Raji (cell line): ENCODE results near the gene COX4I1.

Experiments used
- POLR2A ChIP-seq: IDR thresholded peaks from 2 replicates; pipeline ENCODE4 v1.6.1; 2011; ENCODE audit warnings: low read depth, low read length, control low read depth; ENCODE audit not compliant: insufficient read depth

Gene COX4I1

DNA sequence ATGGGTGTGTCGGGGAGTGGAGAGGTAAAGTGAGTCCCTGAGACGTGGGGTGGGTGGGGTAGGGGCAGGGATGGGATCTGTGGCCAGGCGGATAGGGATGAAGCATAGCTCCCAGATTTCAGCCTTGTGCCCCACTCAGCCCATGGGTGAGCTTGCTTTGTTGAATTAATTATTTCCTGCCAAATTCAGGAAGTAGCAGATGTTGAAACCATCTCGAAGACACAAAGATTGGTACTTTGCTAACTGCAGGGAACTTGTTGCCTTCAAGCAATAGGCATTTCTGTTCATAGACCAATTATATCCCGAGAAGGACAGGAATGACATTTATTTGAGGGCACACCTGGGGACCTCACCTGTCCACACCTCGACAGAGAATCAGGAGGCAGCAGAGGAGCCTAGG is 37.6 kb upstream of the COX4I1 start:
- TF ChIP-seq POLR2A, result no peak

GRCh38 chr16:85762970-85763369 is 36.5 kb upstream of the COX4I1 start:
- no peak for TF ChIP-seq POLR2A

GRCh38 chr16:85763616-85764015 is 35.9 kb upstream of the COX4I1 start:
- no peak for TF ChIP-seq POLR2A

GRCh38 chr16:85765211-85765610 is 34.3 kb upstream of the COX4I1 start:
- no peak for TF ChIP-seq POLR2A

GRCh38 chr16:85765767-85766166 is 33.7 kb upstream of the COX4I1 start:
- no peak for TF ChIP-seq POLR2A

DNA sequence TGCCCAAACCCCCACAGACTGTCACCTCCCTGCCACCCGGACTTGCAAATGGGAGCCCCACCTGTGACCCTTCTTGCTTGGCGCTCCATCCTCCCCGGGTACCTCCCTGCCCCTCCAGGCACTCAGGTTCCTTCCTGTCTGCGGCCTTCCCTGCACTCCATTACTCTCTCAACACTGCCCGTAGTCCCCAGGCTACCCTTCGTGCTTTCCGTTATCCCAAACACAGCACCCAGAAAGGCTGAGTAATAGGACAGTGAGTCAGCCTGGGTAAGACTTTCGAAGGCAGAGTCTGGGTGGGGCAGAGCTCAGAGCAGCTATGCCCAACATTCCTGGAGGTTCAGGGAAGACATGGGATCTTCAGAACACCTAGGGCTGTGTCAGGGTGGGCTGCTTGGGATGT is 32.0 kb upstream of the COX4I1 start:
- no peak for TF ChIP-seq POLR2A

GRCh38 chr16:85768199-85768598 is 31.3 kb upstream of the COX4I1 start:
- TF ChIP-seq POLR2A, result no peak

GRCh38 chr16:85770741-85771140 is 28.8 kb upstream of the COX4I1 start:
- no peak for TF ChIP-seq POLR2A

DNA sequence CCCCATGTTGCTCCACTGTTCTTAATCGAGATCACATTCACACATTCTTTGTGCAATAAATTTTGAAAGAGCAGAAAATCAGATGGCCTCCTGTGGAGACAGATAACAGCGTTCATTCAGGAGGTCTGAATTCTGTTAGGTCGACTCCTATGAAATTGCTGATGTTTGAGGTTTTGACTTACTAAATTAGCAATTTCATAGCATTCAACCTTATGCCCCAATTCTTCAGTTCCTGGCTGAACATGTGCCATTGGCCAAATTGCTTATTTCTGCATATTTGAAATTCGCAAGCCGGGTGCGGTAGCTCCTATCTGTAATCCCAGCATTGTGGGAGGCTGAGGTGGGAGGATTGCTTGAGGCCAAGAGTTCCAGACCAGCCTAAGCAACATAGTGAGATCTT is 26.5 kb upstream of the COX4I1 start:
- TF ChIP-seq POLR2A, result no peak

DNA sequence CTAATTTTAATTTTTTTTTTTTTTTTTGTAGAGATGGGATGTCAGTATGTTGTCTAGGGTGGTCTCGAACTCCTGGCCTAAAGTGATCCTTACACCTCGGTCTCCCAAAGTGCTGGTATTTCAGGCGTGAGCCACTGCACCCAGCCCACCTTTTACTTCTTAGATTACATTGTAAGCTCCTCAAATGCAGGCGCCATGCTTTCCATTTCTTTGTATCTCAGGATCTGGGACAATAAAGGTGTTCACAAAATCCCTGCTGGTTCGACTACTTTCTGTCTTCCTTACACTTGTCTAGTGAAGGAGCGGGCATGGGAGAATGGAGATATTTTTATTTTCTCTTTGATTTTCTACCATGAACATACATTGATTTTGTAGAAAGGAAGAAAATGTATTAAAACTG is 25.4 kb upstream of the COX4I1 start:
- no peak for TF ChIP-seq POLR2A

GRCh38 chr16:85774811-85775210 is 24.7 kb upstream of the COX4I1 start:
- TF ChIP-seq POLR2A, result no peak

GRCh38 chr16:85777583-85778310 is 21.7 kb upstream of the COX4I1 start:
- no peak for TF ChIP-seq POLR2A

GRCh38 chr16:85778873-85779272 is 20.6 kb upstream of the COX4I1 start:
- TF ChIP-seq POLR2A, result no peak

GRCh38 chr16:85780281-85780680 is 19.2 kb upstream of the COX4I1 start:
- no peak for TF ChIP-seq POLR2A

GRCh38 chr16:85781156-85781555 is 18.3 kb upstream of the COX4I1 start:
- no peak for TF ChIP-seq POLR2A

- no peak for TF ChIP-seq POLR2A
Observed at GRCh38 chr16:85781695-85782370, 17.7 kb upstream of the COX4I1 start.

DNA sequence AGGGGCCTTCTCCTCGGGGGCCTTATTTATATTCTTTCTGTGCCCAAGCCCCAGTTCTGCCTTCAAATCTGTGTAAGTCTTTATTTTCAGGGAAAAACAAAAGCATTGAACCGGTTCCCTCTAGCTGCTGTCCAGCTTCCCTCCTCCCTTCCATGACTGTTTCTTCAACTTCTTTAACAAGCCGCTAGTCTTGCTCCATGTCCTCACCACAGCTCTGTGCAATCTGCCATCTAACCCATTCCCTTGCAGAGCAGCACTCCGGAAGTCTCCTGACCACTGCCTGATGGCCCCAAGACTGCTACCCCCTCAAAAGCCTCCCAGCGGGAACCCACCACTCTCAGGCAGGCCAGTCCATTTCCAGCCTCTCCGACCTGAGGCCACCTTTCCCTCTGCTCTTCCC is 17.0 kb upstream of the COX4I1 start:
- TF ChIP-seq POLR2A, result no peak
